Suprapubic skin (tissue), 3 donors: ENCODE data around the gene RRP1.

Experiments used
- POLR2A ChIP-seq, 2 donors: fragments of 450-650 bp; IDR thresholded peaks; one replicate each; pipeline ENCODE4 v1.6.1; 2017; ENCODE audit warnings: antibody characterized with exemption in 2 of 2, mild to moderate bottlenecking in 2 of 2, moderate library complexity in 2 of 2
- TF ChIP-seq, protein P1 (sequence below), 2 donors: fragments of 200-600 bp in 1 of 2; fragments of 450-650 bp in 1 of 2; sonication (generic) in 1 of 2; IDR thresholded peaks; one replicate each; pipeline ENCODE4 v1.5.1; 2016 to 2019; ENCODE audit warnings: antibody characterized with exemption in 2 of 2, mild to moderate bottlenecking in 1 of 2, moderate library complexity in 1 of 2

DNA sequence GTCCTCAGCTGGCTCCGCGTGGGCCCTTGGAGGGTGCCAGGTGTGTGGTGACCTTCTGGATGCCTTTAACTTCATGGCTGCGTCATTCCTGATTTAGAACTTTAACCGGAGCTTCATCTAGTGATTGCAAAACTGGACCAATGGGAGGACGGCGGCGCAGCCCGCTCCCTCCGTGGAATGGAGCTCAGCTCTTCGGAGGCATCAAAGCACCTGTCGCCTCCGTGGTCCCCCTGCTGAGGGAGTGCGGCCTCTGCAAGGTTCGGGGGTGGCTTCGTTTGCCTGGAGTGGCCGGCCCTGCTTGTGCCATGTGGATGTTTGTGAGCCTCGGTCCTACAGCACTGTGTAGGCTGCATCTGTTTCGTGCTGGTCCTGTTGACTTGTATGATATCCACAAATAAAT is 27.5 kb upstream of the RRP1 start:
- TF ChIP-seq, protein P1, sequence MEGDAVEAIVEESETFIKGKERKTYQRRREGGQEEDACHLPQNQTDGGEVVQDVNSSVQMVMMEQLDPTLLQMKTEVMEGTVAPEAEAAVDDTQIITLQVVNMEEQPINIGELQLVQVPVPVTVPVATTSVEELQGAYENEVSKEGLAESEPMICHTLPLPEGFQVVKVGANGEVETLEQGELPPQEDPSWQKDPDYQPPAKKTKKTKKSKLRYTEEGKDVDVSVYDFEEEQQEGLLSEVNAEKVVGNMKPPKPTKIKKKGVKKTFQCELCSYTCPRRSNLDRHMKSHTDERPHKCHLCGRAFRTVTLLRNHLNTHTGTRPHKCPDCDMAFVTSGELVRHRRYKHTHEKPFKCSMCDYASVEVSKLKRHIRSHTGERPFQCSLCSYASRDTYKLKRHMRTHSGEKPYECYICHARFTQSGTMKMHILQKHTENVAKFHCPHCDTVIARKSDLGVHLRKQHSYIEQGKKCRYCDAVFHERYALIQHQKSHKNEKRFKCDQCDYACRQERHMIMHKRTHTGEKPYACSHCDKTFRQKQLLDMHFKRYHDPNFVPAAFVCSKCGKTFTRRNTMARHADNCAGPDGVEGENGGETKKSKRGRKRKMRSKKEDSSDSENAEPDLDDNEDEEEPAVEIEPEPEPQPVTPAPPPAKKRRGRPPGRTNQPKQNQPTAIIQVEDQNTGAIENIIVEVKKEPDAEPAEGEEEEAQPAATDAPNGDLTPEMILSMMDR (IDR thresholded peaks at IDR 0.05): no peak
- no peak for TF ChIP-seq POLR2A (IDR thresholded peaks at IDR 0.05)
